SJSA1 (cell line): ENCODE measurements around the gene UBAP2. TPM values are rescaled to one million over a fixed set of nuclear protein-coding genes. Genes with fewer than 3 reads are reported as not detected.
"Not testable (repeated sequence)": the region's sequence is repeated elsewhere in the genome, so short reads cannot be mapped to it uniquely, and the experiment has no call there.

Experiments
- DNase-seq, 2 experiments: peaks; one replicate each; pipeline ENCODE4 v3.0.0-alpha.2; 2015 to 2020; ENCODE audit warnings: low spot score in 2 of 2, low read depth in 1 of 2
- H3K27ac ChIP-seq: fragments of 250-450 bp; sonication (Bioruptor Pico); 2 replicates; pipeline ENCODE4 v1.5.1; 2020; ENCODE audit warnings: mild to moderate bottlenecking, moderate library complexity
- H3K27me3 ChIP-seq: fragments of 250-450 bp; sonication (Bioruptor Pico); replicated peaks from 2 replicates; pipeline ENCODE4 v1.5.1; 2020; ENCODE audit warnings: mild to moderate bottlenecking, moderate library complexity
- H3K36me3 ChIP-seq: fragments of 250-450 bp; sonication (Bioruptor Pico); 2 replicates; pipeline ENCODE4 v1.5.1; 2020; ENCODE audit warnings: mild to moderate bottlenecking
- H3K4me1 ChIP-seq: fragments of 250-450 bp; sonication (Bioruptor Pico); replicated peaks from 2 replicates; pipeline ENCODE4 v1.6.1; 2021; ENCODE audit warnings: mild to moderate bottlenecking
- H3K4me3 ChIP-seq: fragments of 250-450 bp; sonication (Bioruptor Pico); 2 replicates; pipeline ENCODE4 v1.5.1; 2020; ENCODE audit warnings: mild to moderate bottlenecking
- H3K9me3 ChIP-seq: fragments of 250-450 bp; sonication (Bioruptor Pico); replicated peaks from 2 replicates; pipeline ENCODE4 v1.5.1; 2020; ENCODE audit warnings: mild to moderate bottlenecking
- total RNA-seq: library from RNA; depleted of rRNA; stranded (reverse); fragments of >200 nt; shearing (Covaris generic); gene quantifications from 2 replicates; pipeline ENCODE4 v1.2.3, GENCODE V29; 2014

The UBAP2 gene
- total RNA-seq, 1 experiment from 2014 or later = 10.7 TPM

DNA sequence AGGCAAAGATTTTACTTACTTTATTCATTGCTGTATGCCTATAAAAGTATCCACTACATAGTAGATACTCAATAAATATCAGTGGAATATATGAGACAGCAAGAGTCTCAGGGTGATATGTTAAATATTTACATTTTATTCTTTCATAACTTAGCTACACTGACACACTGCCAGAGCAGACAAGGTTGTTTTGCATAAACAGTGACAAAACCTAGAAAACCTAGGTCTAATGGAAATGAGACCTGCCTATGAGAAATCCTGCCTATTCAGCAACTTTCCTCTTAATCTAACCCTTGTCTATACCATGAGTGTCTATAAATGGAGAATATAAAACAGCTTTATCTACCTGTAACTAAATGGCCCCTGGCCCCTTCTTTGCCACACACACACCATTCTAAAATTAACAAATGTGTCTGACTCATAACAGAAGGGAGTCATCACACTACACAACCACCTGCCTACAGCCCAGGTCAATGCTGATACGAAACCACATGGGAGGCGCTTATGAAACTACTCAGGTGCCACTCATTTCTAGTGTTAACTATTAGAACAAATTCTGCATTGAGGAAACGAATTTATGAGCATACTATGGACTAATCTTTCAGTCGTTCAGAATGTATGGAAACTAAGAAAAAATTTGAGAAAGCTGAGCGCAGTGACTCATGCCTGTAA, 60.3 kb downstream of the UBAP2 start:
- Histone ChIP-seq H3K27ac (no peak overlapping the region), H3K4me3 (no peak overlapping the region), H3K27me3 (no peaks in the 10 kb centered on the region), H3K9me3 (no peaks in the 10 kb centered on the region), H3K4me1 (no peaks in the 10 kb centered on the region), H3K36me3 (peaks cover 6% of the 10 kb centered on the region)
- DNase-seq = no peak

DNA sequence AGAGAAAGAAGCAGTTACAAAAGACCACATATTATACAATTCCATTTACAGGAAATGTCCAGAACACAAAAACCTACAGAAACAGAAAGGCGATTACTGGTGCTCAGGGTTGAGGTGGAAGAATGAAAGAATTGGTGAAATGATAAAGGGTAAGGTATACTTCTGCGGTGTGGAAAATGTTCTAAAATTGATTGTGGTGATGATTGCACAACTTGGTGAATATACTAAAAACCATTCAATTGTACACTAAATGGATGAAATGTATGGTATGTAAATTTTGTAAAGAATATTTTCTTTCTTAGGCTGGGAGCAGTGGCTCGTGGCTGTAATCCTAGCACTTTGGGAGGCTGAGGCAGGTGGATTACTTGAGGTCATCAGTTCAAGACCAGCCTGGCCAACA, 72.3 kb downstream of the UBAP2 start:
- H3K36me3 ChIP-seq = peaks cover 11% of the 10 kb centered on the region
- H3K27me3 ChIP-seq = no peaks in the 10 kb centered on the region
- H3K9me3 ChIP-seq = no peaks in the 10 kb centered on the region
- no peaks in the 10 kb centered on the region for H3K4me1 ChIP-seq
- no peak for DNase-seq
- H3K4me3 ChIP-seq = no peak overlapping the region
- H3K27ac ChIP-seq = no peak overlapping the region

DNA sequence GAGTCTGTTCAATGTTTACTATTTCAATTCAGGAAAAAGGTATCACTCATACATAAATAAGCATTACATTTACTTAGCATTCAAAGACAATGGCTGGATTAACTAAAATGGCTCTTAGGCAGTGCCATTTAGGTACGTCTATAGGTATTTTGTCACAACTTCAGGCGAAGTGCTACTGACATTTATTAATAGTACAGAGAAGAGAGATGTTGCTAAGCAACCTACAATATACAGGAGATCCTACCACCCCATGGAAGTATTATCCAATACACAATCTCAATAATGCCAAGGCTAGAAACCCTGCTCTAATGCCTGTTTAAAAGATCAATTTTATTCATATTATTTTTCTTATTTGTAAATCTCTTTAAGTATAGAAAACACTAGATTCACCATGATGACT, 76.0 kb downstream of the UBAP2 start:
- Histone ChIP-seq H3K9me3 (no peaks in the 10 kb centered on the region), H3K27me3 (no peaks in the 10 kb centered on the region), H3K27ac (no peak overlapping the region), H3K4me1 (no peaks in the 10 kb centered on the region), H3K4me3 (no peak overlapping the region), H3K36me3 (peaks cover 14% of the 10 kb centered on the region)
- DNase-seq = no peak

DNA sequence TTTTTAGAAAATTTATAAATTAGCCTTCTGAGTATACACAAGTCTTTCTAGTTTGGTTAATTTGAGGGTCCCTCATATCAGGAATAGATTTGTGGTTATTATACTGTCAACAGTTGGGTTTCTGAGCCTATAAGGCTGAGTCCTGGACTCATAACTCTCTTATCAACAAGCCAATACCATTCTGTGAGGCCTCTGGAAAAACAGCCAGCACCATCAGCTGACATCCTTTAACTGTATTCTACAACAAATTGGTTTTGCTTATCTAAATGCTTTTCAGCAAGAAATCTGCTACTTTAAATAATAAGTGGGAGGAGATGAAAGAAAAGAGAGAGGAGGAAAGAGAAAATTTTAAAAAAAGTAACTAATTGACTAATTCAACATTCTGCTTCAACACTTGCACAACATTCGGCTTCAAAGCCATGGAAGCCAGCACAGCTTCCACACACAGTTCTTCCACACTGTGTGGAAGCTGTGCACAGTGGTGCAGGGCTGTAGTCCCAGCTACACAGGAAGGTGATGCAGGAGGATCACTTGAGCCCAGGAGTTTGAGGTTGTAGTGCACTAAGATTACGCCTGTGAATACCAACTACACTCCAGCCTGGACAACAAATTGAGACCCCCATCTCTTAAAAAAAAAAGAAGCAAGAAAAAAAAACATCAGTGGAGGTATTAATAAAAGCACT, 84.5 kb downstream of the UBAP2 start:
- H3K27ac ChIP-seq = no peak overlapping the region
- no peaks in the 10 kb centered on the region for H3K4me1 ChIP-seq

DNA sequence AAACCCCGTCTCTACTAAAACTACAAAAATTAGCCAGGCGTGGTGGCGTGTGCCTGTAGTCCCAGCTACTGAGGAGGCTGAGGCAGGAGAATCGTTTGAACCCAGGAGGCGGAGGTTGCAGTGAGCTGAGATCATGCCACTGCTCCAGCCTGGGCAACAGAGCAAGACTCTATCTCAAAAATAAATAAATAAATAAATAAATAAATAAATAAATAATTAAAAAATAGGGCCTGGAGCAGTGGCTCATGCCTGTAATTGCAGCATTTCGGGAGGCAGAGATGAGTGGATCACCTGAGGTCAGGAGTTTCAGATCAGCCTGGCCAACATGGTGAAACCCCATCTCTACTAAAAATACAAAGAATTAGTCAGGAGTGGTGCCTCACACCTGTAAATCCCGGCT, 86.2 kb downstream of the UBAP2 start:
- not testable (repeated sequence) for H3K4me1 ChIP-seq, DNase-seq, H3K36me3 ChIP-seq, H3K27me3 ChIP-seq, H3K27ac ChIP-seq, H3K9me3 ChIP-seq, H3K4me3 ChIP-seq

More for the DNA sequence above, 84.5 kb downstream of the UBAP2 start:
- Histone ChIP-seq H3K9me3 (no peaks in the 10 kb centered on the region), H3K27me3 (no peaks in the 10 kb centered on the region), H3K36me3 (no peaks in the 10 kb centered on the region), H3K4me3 (no peak overlapping the region)
- no peak for DNase-seq

DNA sequence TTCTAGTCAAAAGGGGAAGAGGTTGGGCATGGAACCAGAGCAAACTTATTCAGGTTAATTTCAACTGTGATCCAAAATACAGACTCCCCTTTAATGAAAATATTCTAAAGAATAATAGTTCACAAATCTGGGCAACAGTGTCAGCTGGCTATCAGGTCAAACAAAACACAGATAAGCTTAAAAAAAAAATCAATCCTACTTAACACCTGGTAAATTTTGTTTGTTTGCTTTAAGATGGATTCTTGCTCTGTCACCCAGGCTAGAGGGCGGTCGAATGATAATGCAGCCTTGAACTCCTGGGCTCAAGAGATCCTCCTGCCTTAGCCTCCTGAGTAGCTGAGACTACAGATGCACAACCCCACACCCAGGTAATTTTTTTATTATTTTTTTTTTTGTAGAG, 89.0 kb downstream of the UBAP2 start:
- H3K4me1 ChIP-seq = no peaks in the 10 kb centered on the region
- H3K36me3 ChIP-seq = no peaks in the 10 kb centered on the region
- no peaks in the 10 kb centered on the region for H3K9me3 ChIP-seq
- no peak overlapping the region for H3K27ac ChIP-seq
- H3K27me3 ChIP-seq = no peaks in the 10 kb centered on the region
- no peak for DNase-seq
- H3K4me3 ChIP-seq = no peak overlapping the region

DNA sequence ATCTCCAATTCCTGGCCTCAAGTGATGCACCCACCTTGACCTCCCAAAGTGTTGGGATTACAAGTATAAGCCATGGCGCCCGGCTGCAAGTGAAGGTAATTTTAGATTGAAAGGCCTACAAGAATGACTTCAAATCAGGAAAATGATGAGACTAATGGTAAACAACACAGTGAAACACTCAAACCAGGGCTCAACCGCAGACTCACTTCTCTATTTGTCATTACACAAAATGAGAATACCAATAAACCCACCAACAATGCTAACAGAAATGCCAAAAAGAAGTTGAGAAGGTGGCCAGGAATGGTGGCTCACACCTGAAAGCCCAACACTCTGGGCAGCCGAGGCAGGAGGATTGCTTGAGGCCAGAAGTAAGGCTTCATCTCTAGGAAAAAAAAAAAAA, 92.1 kb downstream of the UBAP2 start:
- no peak for DNase-seq
- H3K4me3 ChIP-seq = no peak overlapping the region
- no peaks in the 10 kb centered on the region for H3K9me3 ChIP-seq
- no peaks in the 10 kb centered on the region for H3K4me1 ChIP-seq
- H3K27me3 ChIP-seq = no peaks in the 10 kb centered on the region
- H3K36me3 ChIP-seq = no peaks in the 10 kb centered on the region
- H3K27ac ChIP-seq = no peak overlapping the region

DNA sequence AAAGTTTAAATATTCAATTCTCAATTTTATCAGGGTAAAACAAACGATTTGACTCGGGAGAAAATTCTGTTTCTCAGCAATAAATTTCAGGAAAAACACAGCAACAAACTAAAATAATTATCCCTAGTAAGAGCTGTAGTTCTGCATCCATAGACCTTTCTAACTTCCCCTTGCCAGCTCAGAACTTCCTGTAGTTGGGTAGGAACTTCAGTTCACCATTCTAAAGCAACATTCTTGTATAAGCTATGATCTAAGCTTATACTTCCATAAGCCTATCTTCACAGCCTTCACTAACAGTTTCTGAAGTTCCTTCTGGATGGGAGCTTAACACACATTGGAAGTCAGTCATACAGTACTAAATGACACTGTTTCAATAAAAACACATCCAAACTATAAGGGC, 96.6 kb downstream of the UBAP2 start:
- no peaks in the 10 kb centered on the region for H3K9me3 ChIP-seq
- DNase-seq = no peak
- no peaks in the 10 kb centered on the region for H3K27me3 ChIP-seq
- H3K4me1 ChIP-seq = peaks cover 29% of the 10 kb centered on the region
- H3K4me3 ChIP-seq = no peak overlapping the region
- no peak overlapping the region for H3K27ac ChIP-seq
- 0 out of 2 replicates have a peak, but pooled peaks cover 7% of the 10 kb centered on the region for H3K36me3 ChIP-seq

DNA sequence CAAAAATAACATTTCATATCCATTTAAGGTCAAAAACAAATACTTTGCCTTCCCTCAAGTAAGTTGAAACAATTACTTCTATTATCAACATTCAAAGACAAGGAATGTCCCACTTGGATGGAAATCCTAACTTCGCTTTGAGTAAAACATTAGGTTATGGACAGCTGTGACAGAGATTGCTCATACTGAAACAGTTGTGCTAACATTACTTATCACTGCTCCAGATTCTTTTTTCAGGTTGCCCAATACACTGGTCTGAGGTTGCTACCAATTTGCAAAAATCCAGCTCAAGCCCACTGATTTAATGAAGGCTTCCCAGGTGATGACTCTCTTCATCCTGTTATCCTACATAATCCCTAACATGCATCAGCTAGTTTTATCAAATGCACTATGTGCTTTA, 98.3 kb downstream of the UBAP2 start:
- DNase-seq = no peak
- 0 out of 2 replicates have a peak, but pooled peaks cover 8% of the 10 kb centered on the region for H3K36me3 ChIP-seq
- H3K27me3 ChIP-seq = no peaks in the 10 kb centered on the region
- H3K4me1 ChIP-seq = peaks cover 39% of the 10 kb centered on the region
- H3K4me3 ChIP-seq = no peak overlapping the region
- no peaks in the 10 kb centered on the region for H3K9me3 ChIP-seq
- no peak overlapping the region for H3K27ac ChIP-seq

DNA sequence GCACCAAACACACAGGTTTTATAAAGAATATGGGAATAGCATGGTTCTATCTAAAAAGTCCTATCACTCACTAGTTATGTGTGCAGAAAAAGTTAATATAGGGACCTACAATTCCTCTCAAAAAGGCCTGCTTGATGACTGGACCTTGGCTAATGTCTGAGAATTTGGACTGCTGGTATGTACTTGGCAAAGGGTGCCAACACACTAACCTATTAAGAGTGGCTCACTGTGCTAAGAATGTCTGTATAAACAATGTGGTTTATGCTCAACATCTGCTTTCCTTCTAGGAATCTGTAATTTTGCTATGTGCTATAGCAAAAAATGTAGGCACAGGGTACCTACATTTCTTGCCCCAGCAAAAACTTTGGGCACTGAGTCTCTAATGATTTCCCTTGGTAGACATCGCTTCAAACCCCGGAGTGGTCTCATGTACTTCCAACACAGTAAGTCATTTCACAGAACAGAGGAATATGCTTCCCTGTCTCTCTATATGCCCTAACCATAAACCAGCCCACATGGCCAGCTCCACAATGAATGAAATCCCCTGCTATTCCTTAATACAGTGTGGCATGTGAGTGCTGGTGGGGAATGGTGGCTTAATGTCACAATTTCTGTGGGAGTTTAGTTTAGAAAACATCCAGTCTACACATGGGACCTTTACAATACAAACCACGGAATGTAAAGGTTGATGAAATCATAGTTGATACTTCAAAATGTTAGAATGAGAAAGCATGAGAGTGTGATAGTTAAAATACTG, 101.7 kb downstream of the UBAP2 start:
- H3K4me3 ChIP-seq = no peak overlapping the region
- no peaks in the 10 kb centered on the region for H3K27me3 ChIP-seq
- H3K9me3 ChIP-seq = no peaks in the 10 kb centered on the region
- peak; percentile 57 to 70 for DNase-seq
- peak overlapping the region; percentile 72 for H3K27ac ChIP-seq
- peaks cover 25% of the 10 kb centered on the region for H3K36me3 ChIP-seq
- H3K4me1 ChIP-seq = peaks cover 45% of the 10 kb centered on the region

DNA sequence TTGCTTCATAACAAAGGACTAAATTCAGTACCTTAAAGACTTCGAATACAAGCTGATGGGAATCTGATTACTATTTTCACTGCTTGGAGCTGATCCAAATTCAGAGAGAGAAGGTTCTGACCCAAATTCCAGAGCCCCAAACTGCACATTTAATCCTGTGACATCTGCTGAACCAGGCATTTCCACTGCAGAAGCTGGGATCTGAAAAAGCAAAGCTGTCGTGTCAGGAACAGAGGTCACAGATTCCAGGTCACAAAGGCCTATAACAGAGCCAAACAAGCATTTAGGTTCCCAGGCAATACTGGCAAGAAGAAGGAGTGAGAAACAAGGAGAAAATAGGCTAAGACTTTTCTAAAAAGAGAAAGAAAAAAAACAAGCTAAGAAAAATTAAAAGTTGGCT, 105.3 kb downstream of the UBAP2 start:
- H3K27ac ChIP-seq = peak overlapping the region; percentile 40
- no peak for DNase-seq

DNA sequence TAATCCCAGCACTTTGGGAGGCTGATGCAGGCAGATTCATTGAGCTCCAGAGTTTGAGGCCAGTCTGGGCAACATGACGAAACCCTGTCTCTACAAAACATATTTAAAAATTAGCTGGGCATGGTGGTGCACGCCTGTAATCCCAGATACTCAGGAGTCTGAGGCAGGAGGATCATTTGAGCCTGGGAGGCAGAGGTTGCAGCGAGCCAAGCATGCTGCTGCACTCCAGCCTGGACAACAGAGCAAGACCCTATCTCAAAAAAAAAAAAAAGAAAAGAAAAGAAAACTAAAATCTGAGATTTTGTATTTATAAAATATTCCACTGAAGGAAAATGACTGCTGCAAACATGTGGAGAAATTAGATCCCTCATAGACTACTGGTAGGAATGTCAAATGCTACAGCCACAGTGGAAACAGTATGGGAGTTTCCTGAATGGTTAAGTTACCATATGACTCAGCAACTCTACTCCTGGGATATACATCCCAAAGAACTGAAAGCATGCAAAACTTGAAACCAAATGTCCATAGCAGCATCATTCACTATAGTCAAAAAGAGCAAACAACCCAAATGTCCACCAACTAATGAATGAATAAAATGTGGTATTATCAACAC, 106.1 kb downstream of the UBAP2 start:
- Histone ChIP-seq H3K27me3 (no peaks in the 10 kb centered on the region), H3K4me3 (no peak overlapping the region), H3K9me3 (no peaks in the 10 kb centered on the region), H3K36me3 (peaks cover 26% of the 10 kb centered on the region), H3K4me1 (peaks cover 22% of the 10 kb centered on the region), H3K27ac (peak overlapping the region; percentile 40)
- DNase-seq = no peak

More for the DNA sequence above, 105.3 kb downstream of the UBAP2 start:
- Histone ChIP-seq H3K4me1 (peaks cover 28% of the 10 kb centered on the region), H3K27me3 (no peaks in the 10 kb centered on the region), H3K4me3 (no peak overlapping the region), H3K36me3 (peaks cover 26% of the 10 kb centered on the region), H3K9me3 (no peaks in the 10 kb centered on the region)

DNA sequence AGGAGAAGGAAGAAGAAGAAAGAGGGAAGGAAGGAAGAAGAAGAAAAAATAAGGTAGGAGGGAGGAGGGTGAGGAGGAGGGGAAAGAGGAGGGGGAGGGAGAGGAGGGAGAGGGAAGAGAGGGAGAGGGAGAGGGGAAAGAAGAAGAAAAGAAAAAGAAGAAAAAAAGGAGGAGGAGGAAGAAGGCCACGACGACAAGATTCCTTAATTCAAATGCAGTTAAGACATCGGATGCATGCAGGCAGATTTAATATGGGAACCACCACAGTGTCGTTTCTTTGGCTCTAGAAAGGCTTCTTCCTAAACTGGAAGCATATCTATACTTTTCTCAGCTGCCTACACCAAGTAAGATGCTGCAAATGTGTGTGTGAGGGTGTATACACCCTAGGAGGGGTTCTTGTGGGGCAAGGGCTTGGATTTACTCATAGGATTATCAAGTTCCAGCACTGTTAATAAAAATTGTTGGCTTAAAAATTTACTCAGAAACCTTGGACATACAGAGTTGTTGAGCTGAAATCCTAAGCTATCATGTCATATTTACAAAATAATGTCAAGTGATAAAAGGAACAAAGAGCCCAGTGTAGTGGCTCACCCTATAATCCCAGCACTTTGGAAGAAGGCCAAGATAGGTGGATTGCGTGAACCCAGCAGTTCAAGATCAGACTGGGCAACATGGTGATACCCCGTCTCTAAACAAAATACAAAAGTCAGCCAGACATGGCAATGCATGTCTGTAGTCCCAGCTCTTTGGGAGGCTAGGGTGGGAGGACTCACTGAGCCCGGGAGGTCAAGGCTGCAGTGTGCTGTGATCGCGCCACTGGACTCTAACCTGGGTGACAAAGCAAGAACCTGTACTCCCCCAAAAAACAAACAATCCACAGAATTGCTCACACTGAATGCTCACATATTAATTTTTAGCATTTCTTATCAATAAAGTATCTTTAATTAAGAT, 108.5 kb downstream of the UBAP2 start:
- Histone ChIP-seq H3K27ac (no peak overlapping the region), H3K4me3 (no peak overlapping the region), H3K27me3 (no peaks in the 10 kb centered on the region), H3K4me1 (peaks cover 6% of the 10 kb centered on the region), H3K36me3 (peaks cover 28% of the 10 kb centered on the region), H3K9me3 (no peaks in the 10 kb centered on the region)
- no peak for DNase-seq
